HG02759 (cell line): ENCODE results near the gene SLC25A21.
"Not testable (repeated sequence)": the region's sequence is repeated elsewhere in the genome, so short reads cannot be mapped to it uniquely, and the experiment has no call there.

Experiments used
- ATAC-seq: cut with Tn5 transposase; IDR thresholded peaks from one replicate; pipeline ENCODE4 v1.9.1; 2021; ENCODE audit warnings: mild to moderate bottlenecking, moderate library complexity; ENCODE audit not compliant: unreplicated experiment

SLC25A21 gene

GRCh38 chr14:36996133-36996856, 176.1 kb downstream of the SLC25A21 start:
- no peak for ATAC-seq

- no peak for ATAC-seq
Observed at GRCh38 chr14:36989806-36990205, 182.6 kb downstream of the SLC25A21 start.

- no peak for ATAC-seq
Observed at GRCh38 chr14:36988989-36989388, 183.4 kb downstream of the SLC25A21 start.

- ATAC-seq = no peak
Observed at GRCh38 chr14:36988568-36988967, 183.8 kb downstream of the SLC25A21 start.

GRCh38 chr14:36986407-36986806, 186.0 kb downstream of the SLC25A21 start:
- ATAC-seq = no peak

GRCh38 chr14:36981832-36982529, 190.4 kb downstream of the SLC25A21 start:
- no peak for ATAC-seq

GRCh38 chr14:36980413-36980812, 192.0 kb downstream of the SLC25A21 start:
- ATAC-seq = not testable (repeated sequence)

GRCh38 chr14:36979863-36980262, 192.5 kb downstream of the SLC25A21 start:
- ATAC-seq = no peak

- no peak for ATAC-seq
Observed at GRCh38 chr14:36976571-36977023, 195.8 kb downstream of the SLC25A21 start.

GRCh38 chr14:36975834-36976233, 196.6 kb downstream of the SLC25A21 start:
- no peak for ATAC-seq

GRCh38 chr14:36974985-36975384, 197.4 kb downstream of the SLC25A21 start:
- no peak for ATAC-seq

GRCh38 chr14:36973806-36974442, 198.5 kb downstream of the SLC25A21 start:
- no peak for ATAC-seq

- ATAC-seq = no peak
Observed at GRCh38 chr14:36971263-36971855, 201.0 kb downstream of the SLC25A21 start.

- ATAC-seq = no peak
Observed at GRCh38 chr14:36967892-36968555, 204.4 kb downstream of the SLC25A21 start.

- ATAC-seq = no peak
Observed at GRCh38 chr14:36955967-36956366, 216.4 kb downstream of the SLC25A21 start.

- ATAC-seq = no peak
Observed at GRCh38 chr14:36955376-36955775, 217.0 kb downstream of the SLC25A21 start.

- no peak for ATAC-seq
Observed at GRCh38 chr14:36952689-36953088, 219.7 kb downstream of the SLC25A21 start.

- ATAC-seq = no peak
Observed at GRCh38 chr14:36951380-36951911, 221.0 kb downstream of the SLC25A21 start.

GRCh38 chr14:36950812-36951211, 221.6 kb downstream of the SLC25A21 start:
- no peak for ATAC-seq

- ATAC-seq = no peak
Observed at GRCh38 chr14:36949371-36949770, 223.0 kb downstream of the SLC25A21 start.
